Measurements from ENCODE around the gene RAB4A. TPM values are rescaled to one million over a fixed set of nuclear protein-coding genes. Genes with fewer than 3 reads are reported as not detected.

The RAB4A gene, protein sequence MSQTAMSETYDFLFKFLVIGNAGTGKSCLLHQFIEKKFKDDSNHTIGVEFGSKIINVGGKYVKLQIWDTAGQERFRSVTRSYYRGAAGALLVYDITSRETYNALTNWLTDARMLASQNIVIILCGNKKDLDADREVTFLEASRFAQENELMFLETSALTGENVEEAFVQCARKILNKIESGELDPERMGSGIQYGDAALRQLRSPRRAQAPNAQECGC
- 43.4 to 62.4 TPM (median 58.6 TPM) in 3 replicates for total RNA-seq
- long read RNA-seq, transcript RAB4A-201 (8 exons, 2,966 nt), result major isoform, 80 of 90 reads
- long read RNA-seq, partial matches to known transcripts, result 1 of 90 reads
- long read RNA-seq, other reads (novel, unspliced or antisense), result 6 of 90 reads

DNA sequence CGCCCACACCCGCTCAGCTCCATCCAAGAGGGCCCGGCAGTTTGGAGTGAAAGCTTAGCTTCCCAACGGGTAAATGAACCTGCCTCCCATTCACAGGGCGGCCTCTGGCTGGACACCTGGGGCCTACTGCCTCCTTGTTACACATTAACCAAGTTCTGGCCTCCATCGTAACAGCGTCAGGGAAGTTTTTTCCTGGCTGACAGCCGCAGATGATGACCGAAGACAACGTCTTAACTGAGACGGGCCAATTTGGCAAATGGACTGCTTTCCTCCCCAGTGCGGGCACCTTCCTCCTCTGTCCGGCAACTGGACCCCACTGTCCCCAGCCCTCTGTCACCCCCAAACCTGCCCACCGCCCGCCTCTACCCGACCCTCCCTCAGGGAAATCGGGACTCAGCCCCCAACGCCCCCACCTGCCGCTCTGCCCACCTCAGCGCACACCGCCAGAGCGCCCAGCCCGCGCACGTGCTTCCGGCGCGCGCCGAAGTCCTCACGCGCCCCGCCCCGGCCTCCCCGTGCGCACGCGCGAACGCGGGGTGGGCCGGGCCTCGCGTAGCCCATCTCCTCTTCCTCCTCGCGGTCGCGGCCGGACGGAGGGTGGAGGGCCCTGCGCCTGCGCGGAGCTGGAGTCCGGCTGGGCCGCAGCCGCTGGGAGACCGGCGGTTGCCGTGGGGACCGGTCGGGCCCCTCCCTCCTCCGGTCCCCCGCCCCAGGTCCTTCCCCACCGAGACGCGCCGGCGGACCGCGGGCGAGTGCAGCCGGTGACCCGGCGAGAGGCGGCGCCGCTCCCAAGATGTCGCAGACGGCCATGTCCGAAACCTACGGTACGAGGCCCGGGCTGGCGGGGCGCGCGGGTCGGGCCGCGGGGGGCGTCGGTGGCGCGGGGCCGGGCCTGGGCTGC lies at the start of gene RAB4A:
RAB4A (plus strand) TSS at position 565 of the 901 bp plus-strand sequence; CDS start at position 794, 229 bp downstream.
- DNase-seq (ENCODE audit: low spot score), result peak; percentile 95

DNA sequence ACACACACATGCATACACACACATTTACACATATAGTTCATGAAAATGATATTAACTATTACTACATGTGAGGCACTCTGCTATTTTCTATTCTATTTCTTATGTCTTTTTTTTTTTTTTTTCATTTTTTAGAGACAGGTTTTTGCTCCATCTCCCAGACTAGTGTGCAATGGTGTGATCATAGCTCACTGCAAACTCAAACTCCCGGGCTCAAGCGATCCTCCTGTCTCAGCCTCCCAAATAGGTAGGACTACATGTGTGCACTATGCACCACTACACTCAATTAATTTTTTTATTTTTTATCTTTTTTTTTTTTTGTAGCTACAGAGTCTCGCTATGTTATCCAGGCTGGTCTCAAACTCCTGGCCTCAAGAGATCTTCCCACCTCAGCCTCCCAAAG lies 48.8 kb upstream of the RAB4A start:
- DNase-seq (ENCODE audit: low spot score), result no peak
- TF ChIP-seq, protein P1, sequence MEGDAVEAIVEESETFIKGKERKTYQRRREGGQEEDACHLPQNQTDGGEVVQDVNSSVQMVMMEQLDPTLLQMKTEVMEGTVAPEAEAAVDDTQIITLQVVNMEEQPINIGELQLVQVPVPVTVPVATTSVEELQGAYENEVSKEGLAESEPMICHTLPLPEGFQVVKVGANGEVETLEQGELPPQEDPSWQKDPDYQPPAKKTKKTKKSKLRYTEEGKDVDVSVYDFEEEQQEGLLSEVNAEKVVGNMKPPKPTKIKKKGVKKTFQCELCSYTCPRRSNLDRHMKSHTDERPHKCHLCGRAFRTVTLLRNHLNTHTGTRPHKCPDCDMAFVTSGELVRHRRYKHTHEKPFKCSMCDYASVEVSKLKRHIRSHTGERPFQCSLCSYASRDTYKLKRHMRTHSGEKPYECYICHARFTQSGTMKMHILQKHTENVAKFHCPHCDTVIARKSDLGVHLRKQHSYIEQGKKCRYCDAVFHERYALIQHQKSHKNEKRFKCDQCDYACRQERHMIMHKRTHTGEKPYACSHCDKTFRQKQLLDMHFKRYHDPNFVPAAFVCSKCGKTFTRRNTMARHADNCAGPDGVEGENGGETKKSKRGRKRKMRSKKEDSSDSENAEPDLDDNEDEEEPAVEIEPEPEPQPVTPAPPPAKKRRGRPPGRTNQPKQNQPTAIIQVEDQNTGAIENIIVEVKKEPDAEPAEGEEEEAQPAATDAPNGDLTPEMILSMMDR (IDR thresholded peaks at IDR 0.05), result no peak
- no peak overlapping the region for H3K4me3 Mint-ChIP-seq (ENCODE audit: unreplicated experiment)
- H3K4me1 Mint-ChIP-seq (ENCODE audit: low read depth), result no peaks in the 10 kb centered on the region
- H3K27me3 Mint-ChIP-seq (ENCODE audit: low read depth), result peaks cover 24% of the 10 kb centered on the region
- H3K27ac Mint-ChIP-seq (ENCODE audit: unreplicated experiment), result no peak overlapping the region
- H3K9me3 Mint-ChIP-seq (ENCODE audit: low read depth), result no peaks in the 10 kb centered on the region
- no peaks in the 10 kb centered on the region for H3K36me3 Mint-ChIP-seq (ENCODE audit: low read depth)

More for the DNA sequence above, at the start of gene RAB4A:
- H3K4me1 Mint-ChIP-seq (ENCODE audit: low read depth), result peaks cover 38% of the 10 kb centered on the region
- peaks cover 14% of the 10 kb centered on the region for H3K9me3 Mint-ChIP-seq (ENCODE audit: low read depth)
- TF ChIP-seq, protein P1 (IDR thresholded peaks at IDR 0.05), result no peak
- peak within 1 kb of the TSS; percentile 88 for H3K27ac Mint-ChIP-seq (ENCODE audit: unreplicated experiment)
- peaks cover 6% of the 10 kb centered on the region for H3K36me3 Mint-ChIP-seq (ENCODE audit: low read depth)
- H3K27me3 Mint-ChIP-seq (ENCODE audit: low read depth), result no peaks in the 10 kb centered on the region
- H3K4me3 Mint-ChIP-seq (ENCODE audit: unreplicated experiment), result peak within 1 kb of the TSS; percentile 90

DNA sequence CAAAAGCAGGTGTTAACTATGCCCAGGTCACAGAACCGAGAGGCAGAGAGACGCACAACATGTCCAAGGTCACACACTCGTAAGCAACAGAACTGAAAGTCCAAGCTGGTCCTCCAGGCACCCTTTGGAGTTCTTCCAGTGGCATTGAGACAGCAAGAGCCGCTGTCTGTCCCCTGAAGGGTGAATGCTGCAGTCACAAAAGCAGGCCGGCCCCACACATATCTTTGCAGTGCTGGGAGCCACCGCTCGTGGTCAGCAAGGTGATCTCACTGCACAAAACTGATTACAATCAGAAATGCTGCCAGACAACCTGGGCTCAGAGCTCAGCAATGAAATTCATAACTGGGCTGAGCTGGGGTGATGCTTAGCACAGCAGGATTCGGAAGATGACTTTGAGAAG lies 47.4 kb upstream of the RAB4A start:
- Mint-ChIP-seq H3K27ac (ENCODE audit: unreplicated experiment) (no peak overlapping the region), H3K4me3 (ENCODE audit: unreplicated experiment) (no peak overlapping the region), H3K36me3 (ENCODE audit: low read depth) (no peaks in the 10 kb centered on the region), H3K27me3 (ENCODE audit: low read depth) (peaks cover 19% of the 10 kb centered on the region), H3K9me3 (ENCODE audit: low read depth) (no peaks in the 10 kb centered on the region), H3K4me1 (ENCODE audit: low read depth) (peaks cover 4% of the 10 kb centered on the region)
- TF ChIP-seq, protein P1 (IDR thresholded peaks at IDR 0.05), result no peak
- DNase-seq (ENCODE audit: low spot score), result no peak

DNA sequence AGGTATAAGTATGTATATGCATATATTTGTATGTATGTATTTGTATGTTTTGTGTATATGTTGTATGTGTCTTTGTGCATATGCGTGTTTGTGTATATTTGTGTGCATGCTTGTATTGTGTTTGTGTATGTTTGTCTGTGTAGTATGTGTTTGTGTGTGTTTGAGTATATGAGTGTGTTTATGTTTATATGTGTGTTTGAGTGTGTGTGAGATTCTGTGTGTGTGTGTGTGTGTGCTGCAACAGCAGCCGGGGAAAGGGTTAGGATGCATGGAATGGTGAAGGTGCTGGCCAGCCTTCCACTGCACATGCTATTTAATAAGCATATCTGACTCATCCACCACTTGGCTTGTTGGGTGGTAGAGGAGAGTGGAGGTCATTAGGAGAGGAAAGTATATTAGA lies 46.6 kb upstream of the RAB4A start:
- peaks cover 9% of the 10 kb centered on the region for H3K4me1 Mint-ChIP-seq (ENCODE audit: low read depth)
- peaks cover 18% of the 10 kb centered on the region for H3K27me3 Mint-ChIP-seq (ENCODE audit: low read depth)
- TF ChIP-seq, protein P1 (IDR thresholded peaks at IDR 0.05), result no peak
- H3K36me3 Mint-ChIP-seq (ENCODE audit: low read depth), result no peaks in the 10 kb centered on the region
- H3K27ac Mint-ChIP-seq (ENCODE audit: unreplicated experiment), result no peak overlapping the region
- no peak for DNase-seq (ENCODE audit: low spot score)
- H3K9me3 Mint-ChIP-seq (ENCODE audit: low read depth), result no peaks in the 10 kb centered on the region
- no peak overlapping the region for H3K4me3 Mint-ChIP-seq (ENCODE audit: unreplicated experiment)

DNA sequence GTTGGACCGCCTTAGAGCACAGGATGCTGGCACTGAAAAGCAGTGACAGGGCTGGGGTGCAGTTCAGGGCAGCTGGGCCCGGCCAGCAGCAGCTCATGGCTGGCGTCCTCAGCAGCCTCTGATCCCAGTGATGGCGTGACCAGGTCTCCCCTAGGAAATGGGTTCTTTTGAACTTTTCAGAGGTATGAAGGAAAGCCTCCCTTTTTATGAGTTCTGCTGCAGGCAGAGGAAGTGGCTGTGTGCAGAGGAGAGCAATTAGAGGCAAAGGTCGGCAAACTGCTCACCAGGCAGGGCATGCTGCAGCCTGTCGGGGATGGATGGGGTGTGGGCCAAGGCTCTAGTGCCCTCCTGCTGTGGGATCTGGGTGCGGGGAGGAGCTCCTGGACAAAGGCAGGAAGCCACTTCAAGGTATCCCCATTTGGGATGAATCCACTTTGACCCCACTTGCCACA lies 45.6 kb upstream of the RAB4A start:
- H3K9me3 Mint-ChIP-seq (ENCODE audit: low read depth), result no peaks in the 10 kb centered on the region
- DNase-seq (ENCODE audit: low spot score), result no peak
- no peak overlapping the region for H3K27ac Mint-ChIP-seq (ENCODE audit: unreplicated experiment)
- H3K4me3 Mint-ChIP-seq (ENCODE audit: unreplicated experiment), result no peak overlapping the region
- TF ChIP-seq, protein P1 (IDR thresholded peaks at IDR 0.05), result no peak
- no peaks in the 10 kb centered on the region for H3K36me3 Mint-ChIP-seq (ENCODE audit: low read depth)
- H3K4me1 Mint-ChIP-seq (ENCODE audit: low read depth), result peaks cover 17% of the 10 kb centered on the region
- peaks cover 26% of the 10 kb centered on the region for H3K27me3 Mint-ChIP-seq (ENCODE audit: low read depth)
